ENCODE measurements around the gene PRKCA.

The PRKCA gene

DNA sequence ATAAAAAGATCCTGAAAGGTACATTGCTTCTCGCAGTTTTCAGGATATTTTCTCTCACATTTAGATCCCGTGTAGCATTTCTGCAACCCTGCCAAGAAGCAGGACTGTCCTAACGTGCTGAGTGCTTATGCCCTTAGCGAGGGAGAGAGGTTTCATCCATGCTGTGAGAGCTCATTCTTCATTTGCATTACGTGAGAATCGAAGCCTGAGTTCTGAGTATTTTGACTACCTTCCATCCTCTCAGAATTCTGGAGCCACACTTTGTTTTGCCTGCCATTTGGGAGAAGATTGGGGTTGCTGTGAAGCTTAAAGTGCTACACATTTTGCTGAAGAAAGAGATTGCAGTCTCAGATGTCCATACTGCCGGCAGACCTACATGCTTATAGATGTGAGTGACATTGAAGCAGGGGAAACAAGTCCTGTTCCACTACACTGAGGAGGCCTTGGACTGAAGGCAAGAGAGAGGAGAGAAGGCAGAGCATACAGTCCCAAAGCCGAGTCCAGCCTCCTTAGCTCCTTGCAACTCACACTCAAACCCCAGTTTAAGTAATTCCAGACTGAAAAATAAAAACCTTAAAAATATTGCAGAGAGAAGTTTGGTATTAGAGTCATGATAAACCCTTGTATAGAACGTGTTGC is 183.0 kb downstream of the PRKCA start:
- no peaks in the 10 kb centered on the region for H3K9me3 ChIP-seq (ENCODE audit: control insufficient read depth, insufficient read depth, low read length)
- H3K4me2 ChIP-seq (ENCODE audit: low read length): no peak overlapping the region
- H3K27ac ChIP-seq (ENCODE audit: low read depth, low read length): no peak overlapping the region
- no peaks in the 10 kb centered on the region for H3F3A ChIP-seq (ENCODE audit: control insufficient read depth, insufficient read depth)
- no peaks in the 10 kb centered on the region for H3K9me2 ChIP-seq (replicated peaks; ENCODE audit: control insufficient read depth, low read length)
- no peak for TF ChIP-seq EZH2phosphoT487 (IDR thresholded peaks at IDR 0.05; ENCODE audit: borderline replicate concordance, low read length)
- TF ChIP-seq, protein P1, sequence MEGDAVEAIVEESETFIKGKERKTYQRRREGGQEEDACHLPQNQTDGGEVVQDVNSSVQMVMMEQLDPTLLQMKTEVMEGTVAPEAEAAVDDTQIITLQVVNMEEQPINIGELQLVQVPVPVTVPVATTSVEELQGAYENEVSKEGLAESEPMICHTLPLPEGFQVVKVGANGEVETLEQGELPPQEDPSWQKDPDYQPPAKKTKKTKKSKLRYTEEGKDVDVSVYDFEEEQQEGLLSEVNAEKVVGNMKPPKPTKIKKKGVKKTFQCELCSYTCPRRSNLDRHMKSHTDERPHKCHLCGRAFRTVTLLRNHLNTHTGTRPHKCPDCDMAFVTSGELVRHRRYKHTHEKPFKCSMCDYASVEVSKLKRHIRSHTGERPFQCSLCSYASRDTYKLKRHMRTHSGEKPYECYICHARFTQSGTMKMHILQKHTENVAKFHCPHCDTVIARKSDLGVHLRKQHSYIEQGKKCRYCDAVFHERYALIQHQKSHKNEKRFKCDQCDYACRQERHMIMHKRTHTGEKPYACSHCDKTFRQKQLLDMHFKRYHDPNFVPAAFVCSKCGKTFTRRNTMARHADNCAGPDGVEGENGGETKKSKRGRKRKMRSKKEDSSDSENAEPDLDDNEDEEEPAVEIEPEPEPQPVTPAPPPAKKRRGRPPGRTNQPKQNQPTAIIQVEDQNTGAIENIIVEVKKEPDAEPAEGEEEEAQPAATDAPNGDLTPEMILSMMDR (IDR thresholded peaks at IDR 0.05; ENCODE audit: low read depth, low read length, poor library complexity, severe bottlenecking): no peak
- H4K20me1 ChIP-seq (ENCODE audit: control insufficient read depth, insufficient read depth, low read depth, low read length): no peaks in the 10 kb centered on the region
- no peaks in the 10 kb centered on the region for H3K36me3 ChIP-seq (ENCODE audit: control insufficient read depth, low read length)
- H3K4me1 ChIP-seq (ENCODE audit: control insufficient read depth, low read length): no peaks in the 10 kb centered on the region; the same call in 1 of the 2 replicates
- no peaks in the 10 kb centered on the region for H3K79me2 ChIP-seq (ENCODE audit: control insufficient read depth, low read length)
- H3K27me3 ChIP-seq (ENCODE audit: control insufficient read depth, low read length): no peaks in the 10 kb centered on the region
- H3K4me3 ChIP-seq (ENCODE audit: low read length): no peak overlapping the region

DNA sequence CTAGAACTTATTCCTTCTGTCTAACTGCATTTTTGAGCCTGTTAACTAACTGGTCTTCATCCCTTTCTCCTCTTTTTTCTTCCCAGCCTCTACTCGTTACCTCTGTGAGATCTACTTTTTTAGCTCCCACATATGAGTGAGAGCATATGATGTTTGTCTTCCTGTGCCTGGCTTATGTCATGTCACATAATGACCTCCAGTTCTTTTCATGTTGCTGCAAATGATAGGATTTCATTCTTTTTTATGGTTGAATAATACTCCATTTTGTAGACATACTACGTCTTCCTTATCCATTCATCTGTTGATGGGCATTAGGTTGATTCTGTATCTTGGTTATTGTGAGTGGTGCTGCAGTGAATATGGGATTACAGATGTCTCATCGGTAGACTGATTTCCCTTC is 184.7 kb downstream of the PRKCA start:
- Histone ChIP-seq H3K4me1 (ENCODE audit: control insufficient read depth, low read length) (peaks cover 5% of the 10 kb centered on the region), H3K79me2 (ENCODE audit: control insufficient read depth, low read length) (no peaks in the 10 kb centered on the region)
- TF ChIP-seq EZH2phosphoT487 (IDR thresholded peaks at IDR 0.05; ENCODE audit: borderline replicate concordance, low read length): no peak
- TF ChIP-seq, protein P1 (IDR thresholded peaks at IDR 0.05; ENCODE audit: low read depth, low read length, poor library complexity, severe bottlenecking): no peak

DNA sequence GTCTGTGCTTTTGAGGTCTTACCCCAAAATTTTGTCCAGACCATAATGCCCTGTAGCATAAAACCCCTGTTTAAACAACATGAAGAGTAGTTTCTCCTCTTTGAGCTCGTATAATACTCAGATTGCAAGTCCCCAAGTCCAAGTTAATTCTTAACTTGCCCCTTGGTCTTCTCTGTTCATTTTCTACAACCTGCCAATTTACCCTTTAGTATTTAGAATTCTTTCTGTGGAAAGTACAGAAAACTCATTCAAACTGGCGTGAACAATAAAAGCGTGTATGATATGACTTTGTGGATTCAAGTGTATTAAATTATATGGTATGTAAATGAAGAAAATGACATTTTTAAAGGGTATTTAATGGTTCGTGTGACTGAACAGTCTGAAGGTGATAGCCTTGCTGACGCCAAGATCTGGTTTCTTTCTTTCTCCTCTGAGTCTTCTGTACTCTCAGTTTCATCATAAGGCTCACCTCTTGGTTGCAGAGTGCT is 185.6 kb downstream of the PRKCA start:
- H3K79me2 ChIP-seq (ENCODE audit: control insufficient read depth, low read length): no peaks in the 10 kb centered on the region
- peaks cover 5% of the 10 kb centered on the region for H3K4me1 ChIP-seq (ENCODE audit: control insufficient read depth, low read length)
- no peaks in the 10 kb centered on the region for H3K27me3 ChIP-seq (ENCODE audit: control insufficient read depth, low read length)
- H3K9me3 ChIP-seq (ENCODE audit: control insufficient read depth, insufficient read depth, low read length): no peaks in the 10 kb centered on the region
- H3K4me2 ChIP-seq (ENCODE audit: low read length): no peak overlapping the region
- H3K36me3 ChIP-seq (ENCODE audit: control insufficient read depth, low read length): no peaks in the 10 kb centered on the region
- no peaks in the 10 kb centered on the region for H3F3A ChIP-seq (ENCODE audit: control insufficient read depth, insufficient read depth)
- H4K20me1 ChIP-seq (ENCODE audit: control insufficient read depth, insufficient read depth, low read depth, low read length): no peaks in the 10 kb centered on the region
- no peak overlapping the region for H3K27ac ChIP-seq (ENCODE audit: low read depth, low read length)
- no peak overlapping the region for H3K4me3 ChIP-seq (ENCODE audit: low read length)
- no peak for TF ChIP-seq EZH2phosphoT487 (IDR thresholded peaks at IDR 0.05; ENCODE audit: borderline replicate concordance, low read length)
- TF ChIP-seq, protein P1 (IDR thresholded peaks at IDR 0.05; ENCODE audit: low read depth, low read length, poor library complexity, severe bottlenecking): no peak
- H3K9me2 ChIP-seq (replicated peaks; ENCODE audit: control insufficient read depth, low read length): no peaks in the 10 kb centered on the region

More for the DNA sequence above, 184.7 kb downstream of the PRKCA start:
- H3K4me2 ChIP-seq (ENCODE audit: low read length): no peak overlapping the region
- no peak overlapping the region for H3K27ac ChIP-seq (ENCODE audit: low read depth, low read length)
- no peaks in the 10 kb centered on the region for H4K20me1 ChIP-seq (ENCODE audit: control insufficient read depth, insufficient read depth, low read depth, low read length)
- H3K27me3 ChIP-seq (ENCODE audit: control insufficient read depth, low read length): no peaks in the 10 kb centered on the region
- H3K9me3 ChIP-seq (ENCODE audit: control insufficient read depth, insufficient read depth, low read length): no peaks in the 10 kb centered on the region
- H3F3A ChIP-seq (ENCODE audit: control insufficient read depth, insufficient read depth): no peaks in the 10 kb centered on the region
- H3K36me3 ChIP-seq (ENCODE audit: control insufficient read depth, low read length): no peaks in the 10 kb centered on the region
- no peaks in the 10 kb centered on the region for H3K9me2 ChIP-seq (replicated peaks; ENCODE audit: control insufficient read depth, low read length)
- H3K4me3 ChIP-seq (ENCODE audit: low read length): no peak overlapping the region

Data from DOHH2 (cell line).